Measurements from ENCODE around the gene TTBK1. TPM values are rescaled to one million over a fixed set of nuclear protein-coding genes. Genes with fewer than 3 reads are reported as not detected.

TTBK1 gene
- total and polyA plus RNA-seq, 8 donors: 0.05 to 0.37 (median 0.14) TPM; not detected in 3

DNA sequence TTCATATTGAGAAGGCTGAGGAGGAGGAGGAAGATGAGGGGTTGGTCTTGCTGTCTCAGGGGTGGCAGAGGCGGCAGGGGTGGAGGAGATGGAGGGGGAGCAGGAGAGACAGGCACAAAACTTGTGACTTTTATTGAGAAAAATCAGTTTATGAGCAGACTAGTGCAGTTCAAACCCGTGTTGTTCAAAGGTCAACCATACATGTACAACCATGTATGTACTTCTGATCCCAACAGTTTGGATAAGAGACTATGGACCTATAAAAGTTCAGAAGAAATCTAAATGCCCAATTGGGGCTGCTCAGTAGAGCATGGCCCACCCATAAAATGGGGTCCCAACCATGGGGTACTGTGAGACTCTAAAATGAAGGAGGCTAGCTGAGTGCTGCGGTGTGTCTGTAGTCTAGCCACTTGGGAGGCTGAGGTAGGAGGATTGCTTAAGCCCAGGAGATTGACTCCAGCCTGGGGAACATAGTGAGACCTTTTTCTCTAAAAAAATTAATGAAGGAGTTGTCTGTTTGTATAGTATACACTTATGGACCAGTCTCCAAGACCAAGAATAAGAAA is 47.1 kb downstream of the TTBK1 start:
- H3K4me3 ChIP-seq: no peak overlapping the region
- no peaks in the 10 kb centered on the region for H3K36me3 ChIP-seq
- H3K27ac ChIP-seq: no peak overlapping the region
- TF ChIP-seq POLR2A (IDR thresholded peaks at IDR 0.05): no peak
- no peak for TF ChIP-seq POLR2AphosphoS5 (IDR thresholded peaks at IDR 0.05)
- TF ChIP-seq CTCF (IDR thresholded peaks at IDR 0.05): no peak
- H3K4me1 ChIP-seq: peaks cover 0 to 1% (median under 1%) of the 10 kb centered on the region in 4 donors
- peaks cover under 1 to 18% (median 5%) of the 10 kb centered on the region in 3 donors for H3K27me3 ChIP-seq
- DNase-seq: no peak
- H3K9me3 ChIP-seq: no peaks in the 10 kb centered on the region
- 75 to 93% (median 87%) methylated on average over 3 of the region's 3 CpGs for WGBS, 5 donors
- intact Hi-C loops (cut with DNase I; ENCODE audit: low total_unique reads): no loop called here

- H3K4me3 ChIP-seq: no peak overlapping the region
- TF ChIP-seq POLR2AphosphoS5 (IDR thresholded peaks at IDR 0.05) (no peak), CTCF (IDR thresholded peaks at IDR 0.05) (no peak), EP300 (IDR thresholded peaks at IDR 0.05) (no peak), POLR2A (IDR thresholded peaks at IDR 0.05) (no peak)
- H3K4me1 ChIP-seq: no peaks in the 10 kb centered on the region
- no peaks in the 10 kb centered on the region for H3K9me3 ChIP-seq
- WGBS, 5 donors: 71 to 83% (median 76%) methylated on average over 6 of the region's 6 CpGs
- H3K36me3 ChIP-seq: no peaks in the 10 kb centered on the region
- H3K27ac ChIP-seq: no peak overlapping the region
- intact Hi-C loops (cut with DNase I; ENCODE audit: low total_unique reads): no loop called here
- peaks cover 0 to 13% (median 0%) of the 10 kb centered on the region in 3 donors for H3K27me3 ChIP-seq
- no peak for DNase-seq
Measured at GRCh38 chr6:43290905-43291355, 47.6 kb downstream of the TTBK1 start.

GRCh38 chr6:43291708-43292107 is 48.4 kb downstream of the TTBK1 start:
- H3K27me3 ChIP-seq: peaks cover 0 to 5% (median 0%) of the 10 kb centered on the region in 3 donors
- H3K9me3 ChIP-seq: no peaks in the 10 kb centered on the region
- WGBS, 5 donors: 80 to 98% (median 89%) methylated on average over 2 of the region's 2 CpGs
- no peak for TF ChIP-seq POLR2AphosphoS5 (IDR thresholded peaks at IDR 0.05)
- no peak for TF ChIP-seq POLR2A (IDR thresholded peaks at IDR 0.05)
- TF ChIP-seq CTCF (IDR thresholded peaks at IDR 0.05): no peak
- TF ChIP-seq EP300 (IDR thresholded peaks at IDR 0.05): no peak
- H3K36me3 ChIP-seq: no peaks in the 10 kb centered on the region
- H3K27ac ChIP-seq: no peak overlapping the region
- no peaks in the 10 kb centered on the region for H3K4me1 ChIP-seq
- no peak for DNase-seq
- intact Hi-C loops (cut with DNase I; ENCODE audit: low total_unique reads): no loop called here
- no peak overlapping the region for H3K4me3 ChIP-seq

DNA sequence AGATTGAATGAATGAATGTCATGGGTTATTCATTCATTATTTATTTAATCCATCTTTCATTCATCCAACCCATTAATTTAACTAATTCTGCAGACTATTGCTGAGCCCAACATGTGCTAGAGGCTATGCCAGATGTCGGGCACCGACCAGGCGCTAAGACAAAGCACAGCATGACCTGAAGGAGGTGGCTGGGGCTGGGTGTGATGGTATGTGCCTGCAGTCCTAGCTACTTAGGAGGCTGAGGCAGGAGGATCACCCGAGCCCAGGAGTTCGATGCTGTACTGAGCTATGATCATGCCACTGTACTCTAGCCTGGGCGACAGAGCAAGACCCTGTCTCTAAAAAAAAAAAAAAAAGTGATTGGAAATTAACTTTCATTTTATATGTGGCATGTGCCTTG is 49.1 kb downstream of the TTBK1 start:
- intact Hi-C loops (cut with DNase I; ENCODE audit: low total_unique reads): no loop called here
- no peak for TF ChIP-seq CTCF (IDR thresholded peaks at IDR 0.05)
- 91 to 99% (median 94%) methylated on average over 6 of the region's 6 CpGs for WGBS, 5 donors

More for the DNA sequence above, 49.1 kb downstream of the TTBK1 start:
- Histone ChIP-seq H3K4me1 (no peaks in the 10 kb centered on the region), H3K4me3 (no peak overlapping the region), H3K27ac (no peak overlapping the region), H3K27me3 (no peaks in the 10 kb centered on the region), H3K36me3 (no peaks in the 10 kb centered on the region), H3K9me3 (no peaks in the 10 kb centered on the region)
- no peak for DNase-seq
